Activated naive CD8-positive, alpha-beta T cell treated with anti-CD3 and anti-CD28 coated beads, Interleukin-2, amount 50 U/mL, for 16 hours (primary cell): ENCODE measurements around the gene UGGT2.
"Not testable (repeated sequence)": the region's sequence is repeated elsewhere in the genome, so short reads cannot be mapped to it uniquely, and the experiment has no call there.

Experiments used
- DNase-seq: peaks from one replicate; pipeline ENCODE4 v3.0.0-alpha.2; 2020; ENCODE audit warnings: low read depth, low spot score

UGGT2 gene

GRCh38 chr13:96053003-96053703 lies at the start of gene UGGT2:
Gene UGGT2 (minus strand): TSS chr13:96053401. CDS start chr13:96053312, 89 bp downstream.
- DNase-seq: no peak

- DNase-seq: no peak
Observed at GRCh38 chr13:96100457-96101220, 47.4 kb upstream of the UGGT2 start.

GRCh38 chr13:96093296-96094006 lies 40.2 kb upstream of the UGGT2 start:
- DNase-seq: no peak

GRCh38 chr13:96091164-96092117 lies 38.2 kb upstream of the UGGT2 start:
- DNase-seq: no peak

GRCh38 chr13:96090240-96091101 lies 37.3 kb upstream of the UGGT2 start:
- no peak for DNase-seq

GRCh38 chr13:96089749-96090239 lies 36.6 kb upstream of the UGGT2 start, which contains the start of gene HS6ST3:
Gene HS6ST3 (plus strand): TSS chr13:96090107.
- DNase-seq: no peak

GRCh38 chr13:96089139-96089538 lies 35.9 kb upstream of the UGGT2 start:
- no peak for DNase-seq

- DNase-seq: no peak
Observed at GRCh38 chr13:96086736-96087135, 33.5 kb upstream of the UGGT2 start.

- no peak for DNase-seq
Observed at GRCh38 chr13:96082640-96083039, 29.4 kb upstream of the UGGT2 start.

- DNase-seq: no peak
Observed at GRCh38 chr13:96081888-96082287, 28.7 kb upstream of the UGGT2 start.

- DNase-seq: no peak
Observed at GRCh38 chr13:96080676-96081075, 27.5 kb upstream of the UGGT2 start.

- DNase-seq: no peak
Observed at GRCh38 chr13:96075953-96076543, 22.8 kb upstream of the UGGT2 start.

GRCh38 chr13:96072392-96072791 lies 19.2 kb upstream of the UGGT2 start:
- no peak for DNase-seq

- DNase-seq: no peak
Observed at GRCh38 chr13:96071504-96071903, 18.3 kb upstream of the UGGT2 start.

GRCh38 chr13:96068729-96069128 lies 15.5 kb upstream of the UGGT2 start:
- DNase-seq: no peak

GRCh38 chr13:96065849-96066248 lies 12.6 kb upstream of the UGGT2 start:
- DNase-seq: no peak

GRCh38 chr13:96052656-96053002 lies 572 bp downstream of the UGGT2 start:
- DNase-seq: no peak

- DNase-seq: not testable (repeated sequence)
Observed at GRCh38 chr13:96051946-96052345, 1.3 kb downstream of the UGGT2 start.

GRCh38 chr13:96051491-96051890 lies 1.7 kb downstream of the UGGT2 start:
- not testable (repeated sequence) for DNase-seq

GRCh38 chr13:96050955-96051354 lies 2.2 kb downstream of the UGGT2 start:
- not testable (repeated sequence) for DNase-seq
